Measurements from ENCODE around the gene ZGPAT.

The ZGPAT gene

GRCh38 chr20:63691711-63692435, 16.0 kb upstream of the ZGPAT start:
- Histone ChIP-seq H3K9me3 (replicated peaks in 1 of 2; ENCODE audit: control insufficient read depth in 2 of 2, insufficient read depth in 1 of 2, low read depth in 1 of 2, low read length in 2 of 2) (peaks cover 0 to 2% of the 10 kb centered on the region in 2 donors), H3K9ac (ENCODE audit: low read depth, low read length, poor library complexity) (no peak overlapping the region), H3K36me3 (replicated peaks in 1 of 2; ENCODE audit: control insufficient read depth in 2 of 2, insufficient read depth in 2 of 2, low read length in 2 of 2) (peaks cover 0 to 35% of the 10 kb centered on the region in 2 donors), H3K18ac (ENCODE audit: low read length) (no peak overlapping the region), H4K8ac (ENCODE audit: low read depth, low read length) (peak overlapping the region; percentile 92), H2AFZ (ENCODE audit: low read length) (no peak overlapping the region), H3K4me3 (ENCODE audit: low read length in 2 of 2) (no peak overlapping the region), H3K14ac (ENCODE audit: low read length) (peak overlapping the region; percentile 6), H3K4me2 (ENCODE audit: insufficient read depth, low read length, poor library complexity, severe bottlenecking) (no peak overlapping the region), H2BK120ac (ENCODE audit: low read depth, low read length) (no peak overlapping the region), H3K4ac (ENCODE audit: low read length) (no peak overlapping the region), H2AK5ac (ENCODE audit: low read depth, low read length) (peak overlapping the region; percentile 70), H3K27ac (replicated peaks; ENCODE audit: low read length) (no peak overlapping the region), H3K23ac (ENCODE audit: low read depth, low read length, poor library complexity) (peak overlapping the region; percentile 3), H2BK15ac (ENCODE audit: low read length) (no peak overlapping the region), H2BK5ac (ENCODE audit: low read length) (peak overlapping the region; percentile 35), H2BK12ac (ENCODE audit: low read length) (peak overlapping the region; percentile 22), H4K91ac (ENCODE audit: low read depth, low read length, poor library complexity) (no peak overlapping the region), H3K27me3 (ENCODE audit: control insufficient read depth in 3 of 3, insufficient read depth in 3 of 3, low read depth in 1 of 3, low read length in 3 of 3) (no peaks in the 10 kb centered on the region), H3K79me1 (ENCODE audit: low read depth, low read length) (peaks cover 3% of the 10 kb centered on the region), H3K4me1 (ENCODE audit: control insufficient read depth in 2 of 2, insufficient read depth in 1 of 2, low read depth in 1 of 2, low read length in 2 of 2) (peaks cover 6 to 10% of the 10 kb centered on the region in 2 donors)
- no CpG with 5 or more reads among the region's 21 CpGs for WGBS, 2 donors (ENCODE audit: extremely low coverage in 2 of 2, insufficient read length in 2 of 2, insufficient replicate concordance in 1 of 2)
- DNase-seq (ENCODE audit: low spot score), result no peak

DNA sequence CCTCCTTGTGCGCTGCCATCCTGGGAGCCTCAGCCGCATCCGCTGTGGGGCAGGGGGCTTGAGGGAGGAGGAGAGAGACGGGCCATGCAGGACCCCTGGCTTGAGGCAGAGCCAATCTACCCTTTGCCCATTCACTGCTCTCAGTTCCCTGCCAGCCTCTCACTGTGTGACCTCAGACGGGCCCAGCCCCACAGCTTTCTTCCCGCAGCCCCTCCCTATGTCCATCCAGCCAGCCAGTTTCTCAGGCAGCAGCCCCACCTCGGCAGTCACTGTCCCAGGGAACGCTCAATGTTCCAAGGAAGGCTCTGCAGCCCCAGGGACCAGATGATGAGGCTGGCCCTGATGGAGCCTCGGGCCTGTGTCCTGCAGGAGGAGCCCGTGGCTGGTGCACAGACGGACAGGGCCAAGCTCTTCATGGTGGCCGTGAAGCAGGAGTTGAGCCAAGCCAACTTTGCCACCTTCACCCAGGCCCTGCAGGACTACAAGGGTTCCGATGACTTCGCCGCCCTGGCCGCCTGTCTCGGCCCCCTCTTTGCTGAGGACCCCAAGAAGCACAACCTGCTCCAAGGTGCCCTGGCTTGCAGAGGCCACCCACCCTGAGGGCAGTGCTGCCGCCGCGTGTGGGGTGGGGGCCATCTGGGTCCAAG, 15.3 kb upstream of the ZGPAT start:
- H4K91ac ChIP-seq (ENCODE audit: low read depth, low read length, poor library complexity), result no peak overlapping the region
- no peak overlapping the region for H3K4me2 ChIP-seq (ENCODE audit: insufficient read depth, low read length, poor library complexity, severe bottlenecking)
- peak overlapping the region; percentile 35 for H2BK5ac ChIP-seq (ENCODE audit: low read length)
- H2BK15ac ChIP-seq (ENCODE audit: low read length), result no peak overlapping the region
- H2AFZ ChIP-seq (ENCODE audit: low read length), result no peak overlapping the region
- H3K9me3 ChIP-seq (replicated peaks in 1 of 2; ENCODE audit: control insufficient read depth in 2 of 2, insufficient read depth in 1 of 2, low read depth in 1 of 2, low read length in 2 of 2), result peaks cover 0 to 2% of the 10 kb centered on the region in 2 donors
- H3K4ac ChIP-seq (ENCODE audit: low read length), result no peak overlapping the region
- peaks cover 0 to 14% of the 10 kb centered on the region in 2 donors for H3K4me1 ChIP-seq (ENCODE audit: control insufficient read depth in 2 of 2, insufficient read depth in 1 of 2, low read depth in 1 of 2, low read length in 2 of 2)
- peaks cover 0 to 42% of the 10 kb centered on the region in 2 donors for H3K36me3 ChIP-seq (replicated peaks in 1 of 2; ENCODE audit: control insufficient read depth in 2 of 2, insufficient read depth in 2 of 2, low read length in 2 of 2)
- peak overlapping the region; percentile 70 for H2AK5ac ChIP-seq (ENCODE audit: low read depth, low read length)
- H3K27ac ChIP-seq (replicated peaks; ENCODE audit: low read length), result no peak overlapping the region
- no peak overlapping the region for H2BK120ac ChIP-seq (ENCODE audit: low read depth, low read length)
- H3K18ac ChIP-seq (ENCODE audit: low read length), result no peak overlapping the region
- peak overlapping the region; percentile 22 for H2BK12ac ChIP-seq (ENCODE audit: low read length)
- no peak overlapping the region for H3K23ac ChIP-seq (ENCODE audit: low read depth, low read length, poor library complexity)
- no peak for DNase-seq (ENCODE audit: low spot score)
- peak overlapping the region; percentile 89 for H3K14ac ChIP-seq (ENCODE audit: low read length)
- H3K9ac ChIP-seq (ENCODE audit: low read depth, low read length, poor library complexity), result no peak overlapping the region
- H3K79me1 ChIP-seq (ENCODE audit: low read depth, low read length), result peaks cover 6% of the 10 kb centered on the region
- no peak overlapping the region for H3K4me3 ChIP-seq (ENCODE audit: low read length in 2 of 2)
- no peaks in the 10 kb centered on the region for H3K27me3 ChIP-seq (ENCODE audit: control insufficient read depth in 3 of 3, insufficient read depth in 3 of 3, low read depth in 1 of 3, low read length in 3 of 3)
- WGBS, 2 donors (ENCODE audit: extremely low coverage in 2 of 2, insufficient read length in 2 of 2, insufficient replicate concordance in 1 of 2), result no CpG with 5 or more reads among the region's 20 CpGs
- peak overlapping the region; percentile 92 for H4K8ac ChIP-seq (ENCODE audit: low read depth, low read length)

DNA sequence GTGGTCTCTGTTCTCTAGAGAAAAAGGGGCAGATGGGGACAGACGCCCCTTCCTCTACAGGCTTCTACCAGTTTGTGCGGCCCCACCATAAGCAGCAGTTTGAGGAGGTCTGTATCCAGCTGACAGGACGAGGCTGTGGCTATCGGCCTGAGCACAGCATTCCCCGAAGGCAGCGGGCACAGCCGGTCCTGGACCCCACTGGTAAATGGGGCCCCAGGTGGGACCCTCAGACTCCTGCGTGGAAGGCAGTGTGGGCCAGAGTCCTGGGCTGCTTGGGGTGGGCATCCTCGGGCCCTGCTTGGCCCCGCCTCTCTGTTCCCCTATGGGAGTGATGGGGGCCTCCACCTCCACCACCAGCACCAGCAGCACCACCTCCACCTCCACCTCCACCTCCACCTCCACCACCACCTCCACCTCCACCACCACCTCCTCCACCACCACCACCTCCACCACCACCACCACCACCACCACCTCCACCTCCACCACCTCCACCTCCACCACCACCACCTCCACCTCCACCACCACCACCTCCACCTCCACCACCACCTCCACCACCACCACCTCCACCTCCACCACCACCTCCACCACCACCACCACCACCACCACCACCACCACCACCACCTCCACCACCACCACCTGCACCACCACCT, 14.6 kb upstream of the ZGPAT start:
- H3K79me1 ChIP-seq (ENCODE audit: low read depth, low read length), result peaks cover 6% of the 10 kb centered on the region
- peaks cover 0 to 2% of the 10 kb centered on the region in 2 donors for H3K9me3 ChIP-seq (replicated peaks in 1 of 2; ENCODE audit: control insufficient read depth in 2 of 2, insufficient read depth in 1 of 2, low read depth in 1 of 2, low read length in 2 of 2)
- H4K8ac ChIP-seq (ENCODE audit: low read depth, low read length), result no peak overlapping the region
- H2AFZ ChIP-seq (ENCODE audit: low read length), result no peak overlapping the region
- H3K4ac ChIP-seq (ENCODE audit: low read length), result no peak overlapping the region
- H3K36me3 ChIP-seq (replicated peaks in 1 of 2; ENCODE audit: control insufficient read depth in 2 of 2, insufficient read depth in 2 of 2, low read length in 2 of 2), result peaks cover 0 to 47% of the 10 kb centered on the region in 2 donors
- no peak overlapping the region for H3K4me2 ChIP-seq (ENCODE audit: insufficient read depth, low read length, poor library complexity, severe bottlenecking)
- no peak overlapping the region for H2BK12ac ChIP-seq (ENCODE audit: low read length)
- no peak overlapping the region for H3K14ac ChIP-seq (ENCODE audit: low read length)
- no peak overlapping the region for H2BK120ac ChIP-seq (ENCODE audit: low read depth, low read length)
- no peak overlapping the region for H3K27ac ChIP-seq (replicated peaks; ENCODE audit: low read length)
- H3K23ac ChIP-seq (ENCODE audit: low read depth, low read length, poor library complexity), result no peak overlapping the region
- no peaks in the 10 kb centered on the region for H3K27me3 ChIP-seq (ENCODE audit: control insufficient read depth in 3 of 3, insufficient read depth in 3 of 3, low read depth in 1 of 3, low read length in 3 of 3)
- no peak overlapping the region for H3K9ac ChIP-seq (ENCODE audit: low read depth, low read length, poor library complexity)
- H3K4me3 ChIP-seq (ENCODE audit: low read length in 2 of 2), result no peak overlapping the region
- no peak overlapping the region for H4K91ac ChIP-seq (ENCODE audit: low read depth, low read length, poor library complexity)
- WGBS, 2 donors (ENCODE audit: extremely low coverage in 2 of 2, insufficient read length in 2 of 2, insufficient replicate concordance in 1 of 2), result no CpG with 5 or more reads among the region's 10 CpGs
- no peak for DNase-seq (ENCODE audit: low spot score)
- no peak overlapping the region for H2BK5ac ChIP-seq (ENCODE audit: low read length)
- no peak overlapping the region for H2AK5ac ChIP-seq (ENCODE audit: low read depth, low read length)
- H3K18ac ChIP-seq (ENCODE audit: low read length), result no peak overlapping the region
- H3K4me1 ChIP-seq (ENCODE audit: control insufficient read depth in 2 of 2, insufficient read depth in 1 of 2, low read depth in 1 of 2, low read length in 2 of 2), result peaks cover 0 to 14% of the 10 kb centered on the region in 2 donors
- no peak overlapping the region for H2BK15ac ChIP-seq (ENCODE audit: low read length)

All from neuronal stem cell (in vitro differentiated cells).